GM19324 (cell line): ENCODE measurements around the gene SLC6A16.
"Not testable (repeated sequence)": the region's sequence is repeated elsewhere in the genome, so short reads cannot be mapped to it uniquely, and the experiment has no call there.

Experiments
- ATAC-seq: cut with Tn5 transposase; IDR thresholded peaks from one replicate; pipeline ENCODE4 v1.9.1; 2021; ENCODE audit warnings: mild to moderate bottlenecking, moderate library complexity; ENCODE audit not compliant: unreplicated experiment, low FRiP score

SLC6A16 gene

DNA sequence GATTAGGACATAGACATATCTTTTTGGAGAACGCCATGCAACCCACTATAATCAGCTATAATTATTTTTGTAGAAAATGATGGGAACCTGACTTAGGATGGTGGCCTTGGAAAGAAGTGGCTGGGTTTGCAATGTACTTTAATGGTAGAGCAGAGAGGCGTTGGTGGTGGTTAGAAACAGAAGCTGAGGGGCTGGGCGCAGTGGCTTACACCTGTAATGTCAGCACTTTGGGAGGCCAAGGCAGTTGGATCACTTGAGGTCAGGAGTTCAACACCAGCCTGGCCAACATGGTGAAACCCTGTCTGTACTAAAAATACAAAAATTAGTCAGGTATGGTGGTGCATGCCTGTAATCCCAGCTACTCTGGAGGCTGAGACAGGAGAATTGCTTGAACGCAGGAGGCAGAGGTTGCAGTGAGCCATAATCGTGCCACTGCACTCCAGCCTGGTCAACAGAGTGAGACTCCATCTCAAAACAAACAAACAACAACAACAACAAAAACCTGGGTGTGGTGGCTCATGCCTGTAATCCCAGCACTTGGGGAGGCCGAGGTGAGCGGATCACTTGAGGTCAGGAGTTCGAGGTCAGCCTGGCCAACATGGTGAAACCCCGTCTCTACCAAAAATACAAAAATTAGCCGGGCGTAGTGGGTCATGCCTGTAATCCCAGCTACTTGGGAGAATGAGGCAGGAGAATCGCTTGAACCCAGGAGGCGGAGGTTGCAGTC lies 7.9 kb upstream of the SLC6A16 start:
- not testable (repeated sequence) for ATAC-seq

DNA sequence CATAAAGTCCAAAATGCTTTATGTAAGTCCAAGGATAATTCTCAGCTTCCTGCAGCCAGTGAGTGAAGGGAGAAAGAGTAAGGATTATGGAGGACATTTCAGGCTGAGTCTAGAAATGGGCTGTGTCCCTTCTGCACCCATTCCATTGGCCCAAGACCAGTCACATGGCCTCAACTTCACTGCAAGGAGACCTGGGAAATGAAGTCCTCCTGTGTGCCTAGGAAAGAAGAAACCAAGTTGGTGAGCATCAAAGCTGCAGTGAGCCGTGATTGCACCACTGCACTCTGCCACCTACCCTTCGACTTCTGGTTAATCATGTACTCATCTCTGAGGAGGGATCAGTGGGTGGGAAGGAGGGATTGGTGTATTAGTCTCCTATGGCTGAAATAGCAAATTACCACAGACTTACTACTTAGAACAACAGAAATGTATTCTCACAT lies 6.6 kb upstream of the SLC6A16 start:
- ATAC-seq, result peak; percentile 46

DNA sequence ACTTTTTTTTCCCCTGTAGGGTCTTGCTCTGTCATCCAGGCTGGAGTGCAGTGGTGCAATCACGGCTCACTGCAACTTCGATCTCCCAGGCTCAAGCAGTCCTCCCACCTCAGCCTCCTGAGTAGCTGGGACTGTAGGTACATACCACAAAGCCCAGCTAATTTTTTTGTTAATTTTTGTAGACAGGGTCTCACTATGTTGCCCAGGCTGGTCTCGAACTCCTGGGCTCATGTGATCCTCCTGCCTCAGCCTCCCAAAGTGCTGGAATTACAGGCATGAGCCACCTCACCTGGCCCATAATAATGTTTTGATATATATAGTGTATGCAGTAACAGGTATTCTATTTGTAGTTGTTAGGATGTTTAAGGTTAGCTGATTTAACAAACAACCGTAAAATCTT lies 6.2 kb upstream of the SLC6A16 start:
- ATAC-seq, result not testable (repeated sequence)

DNA sequence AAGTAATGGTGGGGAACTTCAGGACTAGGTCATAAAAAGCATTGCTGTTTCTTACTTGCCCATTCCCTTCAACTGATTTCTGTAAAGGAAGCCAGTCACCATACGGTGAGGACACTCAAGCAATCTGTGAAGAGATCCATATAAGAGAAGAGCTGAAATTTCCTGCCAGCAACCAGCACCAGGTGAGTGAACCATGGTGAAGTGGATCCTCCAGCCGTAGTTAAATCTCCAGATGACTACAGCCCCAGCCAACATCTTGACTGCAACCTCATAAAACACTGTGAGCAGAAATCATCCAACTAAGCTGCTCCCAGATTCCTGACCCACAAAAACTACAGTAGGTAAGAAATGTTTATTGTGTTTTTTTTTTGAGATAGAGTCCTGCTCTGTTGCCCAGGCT lies 3.8 kb upstream of the SLC6A16 start:
- no peak for ATAC-seq

DNA sequence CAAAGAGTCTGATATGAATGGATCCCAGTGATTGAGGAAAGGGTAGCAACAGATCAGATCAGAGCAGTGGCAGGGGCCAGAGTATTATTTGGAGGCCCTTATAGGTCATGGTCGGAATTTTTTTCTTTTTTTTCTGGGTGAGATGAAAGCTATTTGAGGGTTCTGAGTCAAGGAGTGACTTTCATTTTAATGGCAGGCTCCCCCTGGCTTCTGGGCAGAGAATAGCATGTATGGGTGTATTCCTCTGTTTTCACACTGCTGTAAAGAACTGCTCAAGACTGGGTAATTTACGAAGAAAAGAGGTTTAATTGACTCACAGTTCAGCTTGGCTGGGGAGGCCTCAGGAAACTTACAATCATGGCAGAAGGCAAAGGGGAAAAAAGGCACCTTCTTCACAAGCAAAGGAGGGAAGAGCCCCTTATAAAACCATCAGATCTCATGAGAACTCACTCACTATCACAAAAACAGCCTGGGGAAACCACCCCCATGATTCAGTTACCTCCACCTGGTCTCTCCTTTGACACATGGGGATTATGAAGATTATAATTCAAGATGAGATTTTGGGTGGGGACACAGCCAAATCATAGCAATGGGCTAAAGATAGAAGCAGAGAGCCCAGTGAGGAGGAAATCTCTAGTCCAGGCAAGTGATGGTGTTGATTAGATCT lies 3.0 kb upstream of the SLC6A16 start:
- ATAC-seq, result no peak

DNA sequence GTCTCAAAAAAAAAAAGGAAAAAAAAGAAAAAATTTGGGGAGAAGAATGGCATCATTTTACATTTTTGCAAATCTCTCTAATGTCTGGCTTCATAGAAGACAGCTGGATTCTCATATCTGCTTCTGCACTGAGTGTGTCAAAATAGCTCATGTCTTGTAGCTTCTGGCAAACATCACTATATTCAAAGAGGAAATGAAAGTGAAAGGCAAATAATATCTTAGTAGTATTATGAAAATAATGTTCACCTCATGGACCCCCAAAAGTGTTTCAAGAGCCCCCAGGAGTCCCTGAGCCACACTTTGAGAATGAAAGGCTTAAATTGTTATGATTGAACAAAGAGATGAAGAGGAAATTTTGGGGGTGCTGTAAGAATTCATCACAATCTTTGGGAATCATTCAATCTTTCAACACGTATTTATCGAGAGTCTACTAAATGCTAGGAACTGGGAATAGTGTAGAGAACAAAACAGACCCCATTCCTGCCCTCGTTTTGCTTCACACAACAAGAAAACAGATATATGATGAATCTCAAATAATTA lies 1.2 kb upstream of the SLC6A16 start:
- ATAC-seq, result no peak

DNA sequence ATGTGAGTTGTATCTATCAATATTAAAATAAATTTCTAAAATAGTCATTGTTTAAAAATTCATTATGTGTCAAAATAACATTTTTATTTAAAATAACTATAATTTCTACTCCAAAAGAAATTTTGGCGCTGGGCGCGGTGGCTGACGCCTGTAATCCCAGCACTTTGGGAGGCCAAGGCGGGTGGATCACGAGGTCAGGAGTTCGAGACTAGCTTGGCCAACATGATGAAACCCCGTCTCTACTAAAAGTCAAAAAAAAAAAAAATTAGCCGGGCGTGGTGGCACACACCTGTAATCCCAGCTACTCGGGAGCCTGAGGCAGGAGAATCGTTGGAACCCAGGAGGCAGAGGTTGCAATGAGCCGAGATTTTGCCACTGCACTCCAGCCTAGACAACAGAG lies 765 bp upstream of the SLC6A16 start:
- ATAC-seq, result not testable (repeated sequence)

DNA sequence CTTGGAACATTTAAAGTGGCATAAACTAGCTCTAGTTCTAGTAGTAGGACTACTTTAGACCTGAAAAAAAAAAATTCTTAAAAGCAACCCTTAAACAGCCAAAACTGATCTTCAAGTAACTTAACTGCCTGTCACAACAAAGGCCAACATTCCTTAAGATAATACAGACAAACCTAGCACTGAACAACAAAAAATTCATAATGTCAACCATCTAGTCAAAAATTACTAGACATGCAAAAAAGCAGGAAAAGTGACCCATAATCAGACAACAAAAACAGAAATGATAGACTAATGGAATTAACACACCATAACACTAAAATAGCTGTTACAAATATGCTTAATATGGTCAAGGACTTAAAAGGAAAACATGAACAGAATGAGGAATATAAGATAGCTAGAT lies 6.7 kb downstream of the SLC6A16 start:
- ATAC-seq, result no peak

DNA sequence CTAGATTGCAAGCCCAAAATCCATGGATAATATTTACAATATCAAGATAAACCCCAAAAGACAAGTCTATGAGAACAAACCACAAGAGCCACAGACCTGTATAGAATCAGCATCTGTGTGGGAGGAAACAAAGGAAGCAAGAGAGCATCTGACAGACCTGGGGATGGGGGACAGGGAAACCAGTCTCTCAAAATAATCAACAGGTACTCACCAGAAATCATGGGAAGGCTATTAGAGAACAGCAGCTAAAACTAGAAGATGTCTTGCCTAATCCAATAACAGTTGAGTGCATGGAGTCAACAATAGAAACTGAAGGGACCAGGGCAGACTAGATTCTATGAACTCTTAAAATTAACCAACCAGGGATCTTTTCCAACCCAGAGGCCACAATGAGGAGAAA lies 8.7 kb downstream of the SLC6A16 start:
- no peak for ATAC-seq

DNA sequence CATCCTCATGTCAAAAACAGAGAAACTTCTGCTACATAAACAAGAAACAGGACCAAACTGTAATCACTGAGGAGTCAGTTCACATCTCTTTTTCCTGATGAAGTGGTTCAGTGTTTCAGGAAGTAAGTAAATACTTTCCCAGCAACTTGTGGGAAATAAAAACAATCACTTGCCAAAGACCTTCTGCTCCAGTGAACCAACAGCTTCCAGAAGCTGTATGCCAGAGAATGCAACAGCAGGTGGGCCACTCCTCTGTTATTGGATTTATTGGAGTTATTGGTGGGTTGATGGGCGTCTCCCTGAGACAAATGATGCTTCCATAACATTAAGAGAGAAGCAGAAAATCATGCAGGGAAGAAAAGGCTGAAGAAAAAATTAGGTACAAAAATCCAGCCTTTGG lies 9.9 kb downstream of the SLC6A16 start:
- no peak for ATAC-seq

DNA sequence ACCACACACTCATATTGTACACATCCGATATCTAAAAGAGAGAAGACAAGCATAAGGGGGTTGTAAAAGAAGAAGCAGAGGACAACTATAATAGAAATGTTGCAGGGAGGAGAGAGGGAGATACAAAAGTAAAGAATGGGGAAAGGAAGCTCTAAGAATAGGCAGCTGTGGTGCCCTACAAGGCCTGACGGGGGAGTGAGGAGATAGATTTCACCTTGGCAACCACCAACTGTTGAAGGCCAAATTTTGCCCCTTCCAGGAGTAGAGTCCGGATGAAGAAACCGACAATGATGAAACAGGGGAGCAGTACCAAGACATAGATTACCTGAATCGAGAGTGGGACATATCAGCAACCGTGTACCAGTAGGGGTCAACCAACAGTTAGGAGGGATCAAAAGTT lies 15.9 kb downstream of the SLC6A16 start:
- no peak for ATAC-seq

DNA sequence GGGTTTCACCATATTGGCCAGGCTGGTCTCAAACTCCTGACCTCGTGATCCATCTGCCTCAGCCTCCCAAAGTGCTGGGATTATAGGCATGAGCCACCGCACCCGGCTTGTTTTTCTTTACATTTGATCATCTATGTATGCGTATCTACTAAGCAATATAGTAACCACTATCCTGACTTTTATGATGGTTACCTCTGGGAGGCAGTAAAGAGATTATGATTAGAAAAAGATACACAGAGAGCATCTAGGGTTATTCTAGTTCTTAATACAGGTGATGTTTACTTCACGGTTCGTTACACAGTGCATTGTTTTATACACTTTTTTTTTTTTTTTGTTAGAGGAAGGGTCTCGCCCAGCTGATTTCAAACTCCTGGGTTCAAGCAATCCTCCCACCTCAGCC lies 18.3 kb downstream of the SLC6A16 start:
- ATAC-seq, result not testable (repeated sequence)

DNA sequence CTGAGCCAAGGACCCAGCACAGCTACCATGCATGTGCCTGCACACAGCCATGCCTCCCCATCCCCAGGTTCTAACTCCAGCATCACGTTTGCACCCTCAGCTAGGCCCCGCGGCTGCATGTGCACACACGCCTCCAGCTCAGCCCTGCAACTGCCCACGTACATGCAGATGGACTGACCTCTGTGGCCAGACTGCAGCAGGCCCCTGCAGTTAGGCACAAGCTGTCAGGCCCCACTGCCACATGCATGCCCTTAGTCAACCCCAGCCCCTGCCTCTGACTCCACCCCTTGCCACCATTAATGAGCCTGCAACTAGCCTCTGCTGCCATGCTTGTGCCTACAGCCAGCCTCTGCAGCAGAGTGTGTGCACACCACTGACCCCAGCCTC lies 23.1 kb downstream of the SLC6A16 start:
- ATAC-seq, result no peak

DNA sequence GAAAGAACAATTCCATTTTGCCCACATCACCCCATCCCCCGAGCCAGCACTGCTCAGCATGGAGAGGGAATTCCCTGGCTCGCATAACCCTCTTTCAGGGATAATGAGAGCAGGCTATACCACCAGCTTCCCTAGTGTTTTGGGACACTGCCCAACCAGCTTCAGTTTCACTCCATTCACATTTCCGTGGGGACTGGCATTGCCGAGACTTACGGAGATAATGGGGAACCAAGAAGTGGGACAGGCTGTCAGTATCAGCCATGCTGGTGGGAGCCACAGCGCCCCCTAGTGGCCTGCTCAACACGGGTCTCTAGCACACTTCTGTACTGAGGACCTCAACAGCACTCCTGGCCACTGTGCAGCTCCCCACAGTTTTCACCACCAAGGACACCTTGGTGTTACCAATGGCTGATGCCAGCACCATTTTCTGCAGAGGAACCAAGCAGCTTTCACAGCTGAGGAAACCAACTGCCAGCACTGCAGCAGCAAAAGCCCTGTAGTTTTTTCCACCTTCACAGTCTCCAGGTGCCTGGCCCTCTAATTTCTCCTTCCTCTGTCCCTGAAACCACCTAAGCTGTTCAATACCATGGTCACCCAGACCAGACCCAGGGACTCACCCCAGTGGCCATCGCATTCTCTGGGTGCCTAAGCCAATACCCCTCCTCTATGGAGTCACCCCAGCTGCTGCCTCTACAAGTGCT lies 23.7 kb downstream of the SLC6A16 start:
- ATAC-seq, result no peak

DNA sequence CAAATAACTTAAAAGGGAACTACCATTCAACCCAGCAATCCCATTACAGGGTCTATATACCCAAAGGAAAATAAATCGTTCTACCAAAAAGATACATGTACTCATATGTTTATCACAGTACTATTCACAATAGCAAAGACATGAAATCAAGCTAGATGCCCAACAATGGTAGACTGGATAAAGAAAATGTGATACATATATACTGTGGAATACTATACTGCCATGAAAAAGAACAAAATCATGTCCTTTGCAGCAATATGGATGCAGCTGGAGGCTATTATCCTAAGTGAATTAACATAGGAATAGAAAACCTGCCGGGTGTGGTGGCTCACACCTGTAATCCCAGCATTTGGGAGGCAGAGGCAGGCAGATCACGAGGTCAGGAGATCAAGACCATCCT lies 26.3 kb downstream of the SLC6A16 start:
- ATAC-seq, result not testable (repeated sequence)

DNA sequence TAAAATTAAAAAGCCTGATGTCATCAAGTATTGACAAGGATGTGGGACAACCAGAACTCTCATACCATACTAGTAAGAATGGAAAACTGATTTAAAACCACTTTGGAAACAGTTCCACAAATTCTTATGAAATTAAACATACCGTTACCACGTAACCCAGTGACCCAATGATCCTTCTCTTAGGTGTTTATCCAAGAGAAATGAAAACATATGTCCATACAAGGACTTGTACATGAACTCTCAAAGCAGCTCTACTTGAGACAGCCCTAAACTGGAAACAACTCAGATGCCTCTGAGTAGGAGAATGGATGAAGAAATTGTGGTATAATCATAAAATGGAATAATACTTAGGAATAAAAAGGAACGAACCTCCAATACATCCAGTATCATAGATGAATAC lies 27.6 kb downstream of the SLC6A16 start:
- no peak for ATAC-seq

DNA sequence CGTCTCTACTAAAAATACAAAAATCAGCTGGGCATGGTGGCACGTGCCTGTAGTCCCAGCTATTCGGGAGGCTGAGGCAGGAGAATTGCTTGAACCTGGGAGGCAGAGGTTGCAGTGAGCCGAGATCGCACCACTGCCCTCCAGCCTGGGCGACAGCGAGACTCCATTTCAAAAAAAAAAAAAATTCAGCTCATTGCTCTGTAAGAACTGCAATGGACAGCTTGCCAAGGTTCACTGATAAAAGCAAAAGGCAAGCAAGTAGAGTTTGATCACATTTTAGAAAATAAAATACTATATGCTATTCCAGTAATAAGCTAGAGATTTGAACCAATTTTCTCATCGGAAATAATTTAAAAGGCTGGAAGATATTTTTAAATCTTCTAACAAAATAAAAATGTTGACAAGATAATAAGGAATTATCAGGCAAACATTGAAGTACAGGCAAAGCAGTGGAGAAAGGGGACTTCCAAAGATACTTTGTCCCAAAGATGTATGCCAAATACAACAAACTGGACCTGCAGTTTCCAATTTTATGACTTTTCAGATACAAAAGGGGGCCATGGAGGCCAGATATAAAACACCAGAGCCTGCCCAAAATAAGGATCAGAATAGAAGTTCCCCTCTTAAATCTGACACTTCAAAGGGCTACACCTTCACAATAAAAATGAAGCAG lies 29.6 kb downstream of the SLC6A16 start:
- no peak for ATAC-seq

DNA sequence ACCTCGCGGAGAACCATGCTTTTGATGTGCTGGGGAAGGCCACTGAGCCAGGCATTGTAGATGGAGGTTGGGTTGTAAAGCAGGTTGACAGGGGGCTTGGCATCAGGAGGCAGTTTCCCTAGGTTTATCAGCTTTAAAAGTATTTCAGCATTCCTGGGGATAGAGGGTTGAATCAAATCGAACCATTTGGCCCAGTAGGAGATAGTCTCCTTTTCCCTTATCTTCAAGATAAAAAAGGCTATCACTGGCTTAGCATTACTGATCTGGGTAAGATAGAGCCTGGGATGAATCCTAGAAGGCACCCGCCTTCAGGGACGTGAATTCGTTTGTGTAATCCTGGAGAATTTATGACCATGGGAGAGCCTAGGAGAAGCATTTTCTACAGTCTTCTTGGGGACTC lies 30.6 kb downstream of the SLC6A16 start:
- no peak for ATAC-seq

DNA sequence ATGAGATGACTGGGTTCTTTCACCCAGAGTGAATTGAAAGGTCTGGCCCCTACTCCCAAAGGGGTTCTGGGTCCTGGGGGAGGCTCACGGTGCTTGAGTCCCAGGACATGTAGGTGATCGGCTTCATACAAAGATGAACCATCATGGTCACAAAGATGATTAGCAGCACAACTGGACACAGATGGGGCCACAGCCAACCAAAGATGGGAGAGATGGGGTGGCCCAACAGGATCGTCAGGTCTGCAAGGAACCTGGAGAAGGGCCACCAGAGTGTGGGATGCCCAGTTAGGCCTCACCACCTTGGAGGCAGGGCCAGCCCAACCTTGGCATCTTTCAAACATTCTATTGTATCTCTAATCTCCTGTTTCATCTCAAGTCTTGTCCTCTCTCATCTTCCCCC lies 34.5 kb downstream of the SLC6A16 start:
- ATAC-seq, result no peak

DNA sequence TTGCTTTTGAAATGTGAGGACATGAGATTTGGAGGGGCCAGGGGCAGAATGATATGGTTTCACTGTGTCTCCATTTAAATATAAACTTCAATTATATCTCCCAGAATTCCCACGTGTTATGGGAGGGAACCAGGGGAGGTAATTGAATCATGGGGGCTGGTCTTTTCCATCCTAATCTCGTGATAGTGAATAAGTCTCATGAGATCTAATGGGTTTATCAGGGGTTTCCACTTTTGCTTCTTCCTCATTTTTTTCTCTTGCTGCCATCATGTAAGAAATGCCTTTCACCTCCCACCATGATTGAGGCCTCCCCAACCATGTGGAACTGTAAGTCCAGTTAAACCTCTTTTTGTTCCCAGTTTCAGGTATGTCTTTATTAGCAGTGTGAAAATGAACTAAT lies 35.7 kb downstream of the SLC6A16 start:
- not testable (repeated sequence) for ATAC-seq

DNA sequence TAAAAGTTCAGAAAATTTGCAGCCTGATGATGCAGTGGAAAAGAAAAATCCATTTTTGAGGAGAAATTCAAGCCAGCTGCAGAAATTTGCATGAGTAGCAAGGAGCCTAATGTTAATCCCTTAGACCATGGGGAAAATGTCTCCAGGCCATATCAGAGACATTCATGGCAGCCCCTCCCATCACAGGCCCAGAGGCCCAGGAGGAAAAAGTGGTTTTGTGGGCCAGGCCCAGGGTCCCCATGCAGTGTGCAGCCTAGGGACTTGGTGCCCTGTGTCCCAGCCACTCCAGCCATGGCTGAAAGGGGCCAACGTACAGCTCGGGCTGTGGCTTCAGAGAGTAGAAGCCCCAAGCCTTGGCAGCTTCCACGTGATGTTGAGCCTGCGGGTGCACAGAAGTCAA lies 36.8 kb downstream of the SLC6A16 start:
- ATAC-seq, result not testable (repeated sequence)
